NCI-H2107 treated with DMSO at 0.1 percent for 48 hours (cell line): Measurements from ENCODE around the gene RNF39.

Experiments used
- DNase-seq: peaks from one replicate; lab custom pipeline; 2025; ENCODE audit not compliant: unreplicated experiment; lab: John Stamatoyannopoulos, UW

The RNF39 gene

DNA sequence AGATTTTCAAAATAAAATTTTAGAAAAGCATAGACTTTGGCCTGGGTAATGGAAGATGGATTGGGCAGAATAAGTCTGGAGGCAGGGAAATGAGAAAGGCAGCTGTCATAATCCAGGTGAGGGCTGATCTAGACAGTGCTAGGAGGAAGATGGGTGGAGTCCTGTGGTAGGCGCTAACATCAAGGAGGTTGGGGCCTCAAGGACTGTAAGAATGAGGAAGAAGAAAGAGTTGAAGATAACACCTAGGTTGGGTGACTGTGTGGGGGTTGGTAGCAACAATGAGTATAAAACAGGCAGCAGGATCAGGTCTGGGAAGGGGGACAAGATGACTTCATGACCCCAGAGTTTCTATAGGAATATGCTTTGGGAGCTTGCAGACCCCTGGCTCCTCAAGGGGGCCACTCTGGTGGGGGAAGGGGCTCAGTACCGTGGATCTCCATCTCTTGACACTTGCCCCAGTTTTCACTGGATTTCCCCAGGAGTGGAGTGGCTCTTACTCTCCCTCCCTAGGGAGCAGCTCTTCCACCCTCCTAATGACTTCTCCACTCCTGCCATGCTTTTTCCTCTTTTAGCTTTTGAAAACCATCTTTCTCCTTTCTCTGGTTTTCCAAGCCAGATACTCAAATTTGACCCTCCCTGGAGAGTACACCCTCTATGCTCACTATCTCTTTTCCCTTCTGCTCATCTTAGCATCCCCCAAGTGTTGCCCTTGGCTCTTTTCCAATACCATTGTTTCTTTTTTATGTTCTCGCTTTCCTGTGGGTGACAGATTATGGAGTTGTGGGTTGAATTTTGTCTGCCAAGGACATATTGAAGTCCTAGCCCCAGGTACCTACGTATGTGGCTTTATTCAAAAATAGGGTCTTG is 22.6 kb upstream of the RNF39 start:
- DNase-seq, result no peak

DNA sequence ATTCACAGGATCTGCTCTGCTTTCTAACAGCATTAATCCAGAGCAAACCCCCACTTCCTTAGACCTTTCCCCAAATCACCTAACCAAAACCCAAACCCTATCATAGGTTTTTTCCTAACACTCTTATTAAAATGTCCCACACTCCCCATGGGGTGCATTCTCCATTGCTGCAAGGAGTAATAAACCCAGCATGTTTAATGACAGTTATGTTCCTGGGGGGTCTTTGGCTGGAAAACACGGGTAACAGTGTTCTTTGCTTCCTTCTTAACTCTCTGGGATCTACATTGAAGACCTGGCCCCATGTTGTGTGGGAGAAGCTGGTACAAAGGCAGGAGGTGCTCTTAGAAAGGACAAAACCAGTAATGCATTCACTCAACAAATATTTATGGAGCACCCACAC is 21.3 kb upstream of the RNF39 start:
- DNase-seq, result no peak

DNA sequence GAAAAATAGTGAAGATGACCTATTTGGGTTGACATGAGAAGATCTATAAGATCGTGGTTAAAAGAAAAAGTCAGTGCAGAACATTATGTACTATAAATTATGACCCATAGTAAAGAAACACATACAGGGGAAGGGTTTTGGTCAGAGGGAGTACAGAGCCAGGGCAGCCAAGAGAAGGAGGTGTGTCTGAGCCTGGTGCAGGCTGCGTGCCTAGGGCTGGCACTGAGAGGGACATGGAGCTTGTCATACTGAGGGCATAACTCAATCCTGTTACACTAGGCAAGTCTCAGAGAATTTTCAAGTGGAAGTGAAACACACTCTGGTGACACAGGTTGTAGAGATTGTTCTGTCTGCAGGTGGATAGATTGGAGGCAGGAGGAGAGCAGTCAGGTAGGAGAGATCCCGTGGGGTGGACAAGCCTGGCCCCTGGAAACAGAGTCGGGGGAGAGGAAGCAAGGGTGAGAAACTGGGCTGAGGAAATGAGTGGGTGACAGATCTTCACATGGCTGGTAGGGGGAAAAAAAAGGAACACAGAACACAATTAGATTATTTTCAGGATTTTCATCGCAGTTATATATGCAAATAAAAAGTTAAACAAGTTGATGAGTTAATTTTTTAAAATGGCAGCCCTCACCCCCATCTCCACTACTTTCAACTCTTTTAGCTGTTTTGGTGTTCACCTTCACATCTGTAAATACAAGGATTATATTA is 18.5 kb upstream of the RNF39 start:
- DNase-seq, result no peak

DNA sequence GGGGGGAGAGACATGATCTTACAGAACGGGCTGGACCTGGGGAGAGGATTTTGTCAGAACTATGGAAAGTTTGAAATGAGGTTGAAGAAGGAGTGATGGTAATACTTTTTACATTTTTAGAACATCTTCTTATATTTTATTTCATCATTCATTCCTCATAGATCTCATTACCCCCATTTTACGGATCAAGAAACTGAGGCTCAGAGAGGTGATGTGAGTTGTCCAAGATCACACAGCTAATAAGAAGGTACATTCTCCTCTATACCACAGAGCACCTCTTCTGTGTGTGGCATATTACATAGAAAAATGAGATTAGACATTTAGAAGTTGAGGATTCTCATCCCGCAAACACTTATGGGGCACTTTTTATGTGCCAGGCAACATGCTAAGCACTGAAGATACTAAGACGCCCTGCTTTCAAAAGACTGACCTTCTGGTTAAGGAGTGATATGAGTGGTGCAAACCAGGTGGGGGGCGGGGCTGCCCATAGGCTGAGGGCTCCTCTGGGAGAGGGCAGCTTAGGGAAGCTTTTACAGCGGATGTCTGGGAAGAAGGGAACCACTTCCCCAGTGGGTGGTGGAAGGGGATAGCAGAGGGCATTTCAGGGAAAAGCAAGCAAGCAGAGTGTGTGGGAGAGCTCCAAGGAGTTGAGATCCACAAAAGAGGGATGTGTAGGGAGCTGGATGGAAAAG is 17.4 kb upstream of the RNF39 start:
- no peak for DNase-seq

DNA sequence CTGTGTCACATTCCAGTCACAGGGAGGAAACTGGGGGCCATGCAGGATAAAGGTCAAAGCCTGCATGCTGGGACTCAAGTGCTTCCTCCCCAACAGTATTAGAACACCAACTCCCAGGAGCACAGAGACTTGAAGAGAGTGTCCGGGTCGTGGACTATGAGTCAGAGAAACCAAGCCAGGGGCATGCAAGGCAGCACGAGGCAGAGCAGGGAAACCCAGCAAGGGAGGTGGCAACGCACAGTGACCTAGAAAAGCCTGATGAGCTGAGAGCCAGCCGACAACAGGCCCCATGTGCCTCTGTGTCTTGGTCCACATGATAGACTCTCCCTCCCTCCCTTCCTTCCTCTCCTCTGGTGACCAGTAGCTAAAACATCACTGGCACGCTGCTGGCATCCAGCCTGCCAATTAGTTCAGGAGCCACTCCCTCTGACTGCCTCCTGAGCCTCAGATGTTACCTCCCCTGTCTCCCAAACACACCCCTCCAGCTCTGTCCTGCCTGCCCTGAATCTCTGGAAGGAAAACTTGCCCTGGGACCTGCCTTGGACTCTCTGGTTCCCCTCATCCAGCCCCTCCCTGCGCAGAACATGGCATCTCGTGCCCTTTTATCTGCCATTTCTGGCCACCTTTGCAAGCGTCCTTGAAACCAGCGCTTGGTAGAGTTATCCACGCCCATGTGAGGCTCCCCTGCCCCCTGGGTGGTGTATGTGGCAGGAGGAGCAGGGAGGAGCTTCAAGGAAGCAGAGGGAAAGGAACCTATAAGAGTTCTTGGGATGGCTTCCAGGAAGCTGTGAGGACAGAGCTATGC is 16.2 kb upstream of the RNF39 start:
- no peak for DNase-seq

DNA sequence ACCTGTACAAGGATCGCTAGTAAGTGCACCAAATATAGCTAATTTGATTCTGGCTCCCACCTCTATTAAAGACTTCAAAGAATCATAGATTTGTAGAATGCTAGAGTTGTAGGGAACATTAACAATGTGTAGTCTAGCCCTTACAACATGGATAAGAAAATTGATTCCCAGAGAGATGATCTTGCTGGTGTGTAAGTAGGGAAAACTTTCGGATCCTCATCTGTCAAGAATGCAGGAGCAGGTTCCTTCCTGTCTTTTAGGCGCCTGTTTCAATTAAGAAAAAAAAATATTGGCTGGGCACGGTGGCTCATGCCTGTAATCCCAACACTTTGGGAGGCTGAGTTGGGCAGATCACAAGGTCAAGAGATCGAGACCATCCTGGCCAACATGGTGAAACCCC is 12.3 kb upstream of the RNF39 start:
- DNase-seq, result no peak

DNA sequence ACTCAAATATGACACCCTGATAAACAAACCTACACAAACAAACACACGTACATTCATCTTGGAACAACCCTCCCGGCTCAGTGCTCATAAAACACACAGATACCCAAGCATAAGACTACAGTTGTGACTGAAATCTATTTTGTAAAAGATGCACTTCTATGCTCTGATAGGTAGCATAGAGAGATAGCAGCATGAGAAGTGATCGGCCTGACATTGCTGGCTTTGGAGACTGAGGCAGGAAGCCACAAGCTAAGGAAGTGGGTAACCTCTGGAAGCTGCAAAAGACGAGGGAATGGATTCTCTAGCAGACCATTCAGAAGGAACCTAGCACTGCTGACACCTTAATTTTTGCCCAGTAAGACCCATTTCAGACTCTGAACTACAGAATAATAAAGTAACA is 1.6 kb upstream of the RNF39 start:
- no peak for DNase-seq

DNA sequence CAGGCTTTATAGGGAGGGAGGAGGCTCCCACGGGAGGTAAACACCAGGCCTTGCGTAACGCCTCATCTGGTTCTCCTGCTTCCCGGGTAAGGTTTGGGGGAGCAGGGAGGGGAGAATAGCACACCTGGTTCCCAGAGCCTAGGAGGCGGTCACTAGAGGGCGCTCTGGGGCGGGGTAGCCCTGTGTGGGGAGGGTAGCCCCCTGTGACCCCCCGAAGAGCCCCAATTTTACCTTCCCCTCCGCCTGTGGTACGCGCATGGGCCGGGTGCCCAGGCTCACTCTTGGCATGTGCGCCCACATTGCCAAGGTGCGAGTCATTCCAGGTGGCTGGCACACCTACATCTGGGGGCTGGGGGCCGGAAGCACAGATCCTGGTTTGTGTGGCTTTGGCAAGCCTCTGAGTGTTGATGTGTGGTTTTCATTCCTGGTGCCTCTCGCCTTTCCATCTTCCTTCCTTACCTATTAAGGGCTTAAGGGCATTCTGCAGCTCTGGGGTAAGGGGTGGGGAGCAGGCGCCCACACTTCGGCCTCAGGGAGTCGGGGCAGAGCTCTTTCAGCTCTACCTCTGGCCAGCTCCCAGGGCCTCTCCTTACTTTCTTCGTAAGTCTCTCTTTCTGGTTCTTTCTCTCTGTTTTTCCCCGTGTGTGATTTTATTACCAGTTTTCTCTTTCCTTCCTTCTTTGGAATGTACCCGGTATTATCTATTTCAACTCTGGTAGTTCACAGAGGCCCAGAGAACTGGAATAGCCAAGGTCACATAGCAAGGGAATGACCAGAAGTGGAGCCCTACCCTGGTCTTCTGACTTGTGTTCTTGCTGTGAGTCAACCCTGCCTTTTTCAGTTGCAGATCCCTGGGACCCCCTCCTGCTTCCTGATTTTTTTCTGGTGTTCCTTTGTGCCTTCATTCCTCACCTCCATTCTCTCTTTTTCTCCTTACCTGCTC is 492 bp upstream of the RNF39 start:
- no peak for DNase-seq

DNA sequence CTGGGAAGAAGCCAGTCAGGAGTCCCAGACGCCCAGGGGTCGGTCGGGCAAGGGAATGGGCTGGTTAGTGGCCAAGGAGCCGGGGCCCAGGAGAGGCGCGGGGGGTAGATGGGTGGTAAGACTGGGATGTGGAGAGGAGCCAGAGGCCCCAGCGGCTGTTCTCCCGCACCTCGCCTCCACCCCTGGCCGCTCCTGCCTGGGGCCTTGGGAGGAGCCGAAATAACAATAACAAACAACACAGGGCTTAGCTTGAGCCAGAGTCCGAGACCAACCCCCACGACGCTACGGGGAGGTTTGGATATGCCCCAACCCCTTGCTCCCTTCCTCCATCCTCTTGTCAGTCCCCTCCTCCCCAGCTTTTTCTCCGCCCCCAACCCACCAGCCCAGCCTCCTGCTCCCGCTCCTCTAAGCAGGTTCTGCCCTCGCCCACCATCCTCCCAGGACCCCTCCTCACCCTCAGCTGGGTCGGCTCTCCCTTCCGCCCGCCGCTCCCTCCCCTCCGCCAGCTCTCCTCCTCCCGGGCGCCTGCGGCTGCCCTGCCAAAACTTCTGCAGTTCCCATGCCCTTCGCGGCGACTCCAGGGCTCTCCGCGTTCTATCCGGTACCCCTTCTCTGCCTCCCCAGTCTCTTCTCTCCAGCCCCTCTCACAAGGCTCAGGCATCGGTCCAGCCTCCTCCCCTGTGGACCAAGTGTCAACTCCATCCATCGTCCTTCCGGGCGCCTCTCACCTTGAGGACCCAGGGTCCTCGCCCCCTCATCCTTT is 1.1 kb downstream of the RNF39 start:
- no peak for DNase-seq

DNA sequence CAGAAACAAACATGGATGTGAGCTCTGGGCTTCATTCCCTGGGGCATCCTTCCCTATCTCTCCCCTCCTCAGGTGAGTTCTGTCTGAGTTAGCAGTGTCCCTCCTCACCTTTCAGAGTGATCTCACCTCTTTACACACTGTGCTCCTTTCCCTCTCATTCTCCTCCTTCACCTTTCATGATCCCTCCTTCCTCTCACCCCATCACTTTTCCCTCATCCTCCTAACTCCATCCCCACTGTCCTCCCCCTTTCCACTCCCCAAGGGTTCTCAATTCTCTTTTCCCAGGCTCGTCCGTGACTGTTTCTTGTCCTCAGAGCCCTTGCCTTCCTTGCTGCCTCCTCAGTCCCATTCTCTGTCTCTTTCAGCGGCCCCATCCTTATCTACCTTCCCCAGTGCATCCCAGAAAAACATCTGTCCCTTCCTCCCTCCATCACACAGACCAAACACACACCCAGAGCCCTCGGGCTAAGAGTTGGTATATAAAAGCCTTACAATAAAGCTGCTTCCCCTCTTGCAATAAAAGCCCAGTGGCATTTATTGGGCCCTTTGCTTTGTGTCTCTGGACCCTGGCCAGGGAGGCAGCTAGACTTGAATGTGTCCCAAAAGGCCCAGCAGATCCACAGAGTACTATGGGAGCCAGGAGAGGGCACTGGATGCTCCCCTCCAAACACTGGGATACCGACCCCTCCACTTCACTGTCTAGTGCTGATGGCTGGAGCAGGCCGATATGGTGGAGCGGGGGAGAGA is 1.9 kb downstream of the RNF39 start:
- DNase-seq, result no peak

DNA sequence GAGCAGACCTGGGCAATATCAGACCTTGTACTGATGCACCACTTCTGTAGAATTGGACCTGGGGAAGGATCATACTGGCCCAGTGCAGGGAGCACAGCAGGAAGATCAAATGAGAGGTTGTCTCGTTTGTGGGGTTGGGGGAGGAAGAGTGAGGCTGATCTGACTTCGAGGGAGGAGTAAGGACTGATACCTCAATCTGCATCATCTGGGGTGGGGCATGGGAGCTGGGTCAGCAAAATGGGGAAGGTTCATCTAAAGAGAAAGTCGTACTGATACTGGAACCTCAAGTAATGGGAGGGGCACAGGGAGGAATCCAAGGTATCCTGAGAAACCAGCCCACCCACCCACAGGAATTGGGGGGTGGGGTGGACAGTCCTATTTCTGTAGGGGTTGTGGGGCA is 3.7 kb downstream of the RNF39 start:
- no peak for DNase-seq

DNA sequence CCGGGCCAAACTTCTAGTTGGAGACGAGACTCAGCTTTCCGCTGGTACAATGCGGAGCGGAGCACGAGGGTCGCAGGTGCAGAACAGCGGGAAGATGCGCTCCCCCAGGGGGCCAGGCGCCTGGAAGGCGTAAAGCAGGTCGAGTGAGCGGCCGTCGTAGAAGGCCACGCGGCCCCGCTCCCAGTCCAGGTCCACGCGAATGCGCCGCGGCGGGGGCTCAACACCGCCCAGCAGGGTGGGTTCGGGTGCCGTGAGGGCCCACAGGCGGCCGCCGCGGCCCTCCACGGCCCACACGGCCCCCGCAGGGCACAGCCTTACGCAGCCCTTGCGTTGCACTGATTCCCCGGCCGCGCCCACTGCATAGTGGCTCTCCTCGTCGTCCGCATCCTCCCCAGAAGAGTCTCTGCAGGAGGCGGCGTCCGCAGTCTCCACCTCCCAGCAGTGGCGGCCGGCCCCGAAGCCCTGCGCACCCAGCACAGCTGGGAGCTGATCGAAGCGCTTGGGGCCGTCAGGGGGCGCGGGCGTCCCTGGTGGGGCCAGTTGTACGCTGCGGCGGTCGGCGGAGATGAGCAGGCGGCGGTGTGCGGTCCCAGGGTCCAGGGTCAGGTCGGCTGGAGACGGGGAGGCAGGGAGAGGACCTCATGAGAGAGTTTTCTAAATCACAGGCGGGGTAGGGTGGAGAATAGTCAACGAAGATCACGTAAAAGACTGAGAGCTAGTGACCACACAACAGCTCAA is 4.3 kb downstream of the RNF39 start:
- DNase-seq, result no peak

DNA sequence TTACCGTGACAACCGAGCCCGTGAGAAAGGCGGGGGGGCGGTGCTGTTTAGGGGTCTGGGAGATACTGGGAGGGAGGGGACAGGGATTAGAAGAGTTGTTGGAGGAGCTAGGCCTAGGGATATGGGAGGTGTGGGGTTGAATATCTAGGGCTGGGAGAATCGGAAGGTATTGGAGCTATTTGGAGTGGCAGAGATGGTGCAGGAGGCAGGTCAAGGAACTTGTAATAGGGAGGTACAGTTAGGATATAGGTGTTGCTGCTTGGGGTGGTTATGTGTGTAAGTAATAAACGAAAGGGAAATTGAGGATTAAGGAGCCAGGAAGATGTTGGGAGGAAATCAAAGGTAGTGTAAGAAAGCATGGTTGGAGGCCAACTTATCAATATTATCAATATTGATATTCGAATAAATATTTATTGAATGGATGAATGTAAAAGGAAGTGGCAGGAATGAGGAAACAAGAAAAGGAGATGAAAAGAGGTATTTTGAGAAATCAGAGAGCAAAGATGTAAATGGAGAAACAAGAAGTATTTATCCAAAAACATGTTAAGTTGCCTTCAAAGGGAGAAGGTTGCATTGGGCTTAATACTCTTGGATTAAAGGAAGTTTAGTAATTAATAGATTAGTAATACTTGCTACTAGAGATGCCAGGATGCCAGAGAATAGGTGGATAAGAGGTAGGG is 8.0 kb downstream of the RNF39 start:
- no peak for DNase-seq

DNA sequence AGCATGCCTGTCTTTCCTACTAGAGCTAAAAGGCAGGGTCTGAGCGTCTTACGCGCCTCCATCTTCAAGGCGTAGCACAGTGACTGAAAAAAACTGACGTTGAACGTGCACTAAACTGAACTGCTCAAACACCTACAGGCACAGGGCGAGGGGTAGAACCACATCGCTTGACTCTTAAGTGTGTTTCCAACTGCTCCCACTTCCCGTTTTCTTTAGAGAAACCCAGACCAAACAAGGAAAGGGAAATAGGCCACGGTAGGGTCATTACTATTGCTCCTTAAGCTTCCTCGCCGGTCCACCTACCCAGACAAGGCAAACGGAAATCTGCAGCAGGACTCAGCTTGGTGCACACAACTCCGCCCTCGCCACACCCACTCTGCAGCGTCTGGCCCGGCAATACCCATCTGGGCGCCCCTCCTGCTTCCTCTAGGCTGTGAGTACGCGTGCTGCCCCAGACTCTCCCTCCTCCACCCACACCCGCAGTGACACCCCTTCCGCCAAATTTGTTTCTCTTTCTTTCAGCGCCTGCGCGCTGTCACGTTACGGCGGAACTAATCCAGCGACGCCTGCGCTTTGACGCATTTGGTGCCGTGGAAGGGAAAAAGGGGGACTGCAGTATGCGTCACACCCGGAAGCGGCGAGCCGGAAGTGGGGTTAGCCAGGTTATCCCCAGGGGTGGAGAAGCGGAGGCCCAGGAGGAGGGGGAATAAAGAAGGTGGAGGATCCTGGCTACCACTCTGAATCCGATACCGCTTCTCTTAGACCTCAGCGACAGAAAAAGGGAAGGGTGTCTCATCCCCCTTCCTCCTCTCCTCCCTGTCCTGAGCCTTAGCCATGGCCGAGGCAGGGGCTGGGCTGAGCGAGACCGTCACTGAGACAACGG is 8.8 kb downstream of the RNF39 start, which contains the start of gene PPP1R11:
PPP1R11 (plus strand) TSS at position 622 of the 883 bp plus-strand sequence; CDS start at position 835, 213 bp downstream.
- peak; percentile 94 for DNase-seq

DNA sequence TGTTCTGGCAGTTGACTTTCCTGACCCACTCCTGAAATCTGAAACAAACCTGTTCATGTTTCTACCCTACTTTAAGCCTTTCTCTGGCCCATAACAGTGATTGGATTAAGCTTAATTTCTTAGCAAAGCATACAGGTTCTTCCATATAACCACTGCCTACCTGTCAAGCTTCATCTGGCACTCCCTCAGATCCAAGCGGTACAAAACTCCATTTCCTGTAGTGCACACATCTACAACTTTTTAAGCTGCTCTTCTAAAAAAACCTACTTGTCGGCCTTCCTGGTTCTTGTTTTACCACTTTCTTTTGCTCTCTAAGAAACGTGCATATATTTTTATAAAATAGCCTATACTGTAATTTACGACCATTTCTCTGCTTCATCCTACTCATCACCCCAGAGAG is 9.5 kb downstream of the RNF39 start:
- DNase-seq, result no peak

DNA sequence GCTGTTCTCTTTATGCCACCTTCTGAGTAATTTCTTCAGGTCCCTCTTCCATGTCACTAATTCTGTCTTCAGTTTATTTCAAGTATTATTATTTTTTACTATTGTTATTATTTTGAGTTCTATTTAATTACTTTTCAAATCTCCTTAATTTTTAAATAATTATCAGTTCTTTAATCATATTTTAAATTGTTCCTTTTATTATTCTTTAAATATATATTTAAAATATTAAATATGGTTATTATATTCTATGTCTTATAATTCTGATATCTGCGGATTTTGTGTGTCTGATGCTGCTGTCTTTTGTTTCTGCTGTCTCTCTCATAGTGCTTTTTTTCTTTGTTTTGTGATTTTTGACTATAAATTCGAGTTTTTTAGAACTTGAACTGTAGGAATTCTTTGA is 12.3 kb downstream of the RNF39 start:
- no peak for DNase-seq
